IMR-90 (cell line): ENCODE measurements around the gene NR6A1. TPM values are rescaled to one million over a fixed set of nuclear protein-coding genes. Genes with fewer than 3 reads are reported as not detected.

Experiments used
- ATAC-seq: fragments of 200-7000 bp; cut with Tn5 transposase; 2 replicates; pipeline ENCODE4 v1.9.1; 2020; ENCODE audit warnings: low read depth, mild to moderate bottlenecking, moderate library complexity
- BruUV-seq: library from RNA; stranded (reverse); fragments of 400-500 nt; replicated peaks from 2 replicates; lab custom pipeline; 2021; lab: Mats Ljungman, UMichigan
- CTCF ChIA-PET: fragments of 300-600 bp; formaldehyde crosslinking; extraction: SDS; loops from one replicate; lab custom pipeline; 2021; ENCODE audit warnings: antibody characterized with exemption; lab: Yijun Ruan, JAX
- POLR2A ChIA-PET: fragments of 300-600 bp; sonication (Branson Sonifier 250); formaldehyde crosslinking; loops from one replicate; lab custom pipeline; 2022; ENCODE audit warnings: antibody characterized with exemption; ENCODE audit not compliant: unreplicated experiment; lab: Charles Lee
- DNase-seq: peaks from one replicate; pipeline ENCODE4 v3.0.0; 2013
- H2AFZ ChIP-seq: replicated peaks from 2 replicates; pipeline ENCODE3; 2013; ENCODE audit warnings: low read length, mild to moderate bottlenecking; ENCODE audit not compliant: poor library complexity
- H2AK5ac ChIP-seq: 2 replicates; pipeline ENCODE4 v1.6.1; 2013; ENCODE audit warnings: low read depth, low read length, inconsistent platforms
- H2AK9ac ChIP-seq: replicated peaks from 2 replicates; pipeline ENCODE3; 2013; ENCODE audit warnings: mild to moderate bottlenecking, low read depth, low read length, moderate library complexity; ENCODE audit not compliant: poor library complexity
- H2BK120ac ChIP-seq: 2 replicates; pipeline ENCODE4 v1.6.1; 2013; ENCODE audit warnings: low read depth, low read length, inconsistent platforms
- H2BK15ac ChIP-seq: 3 replicates; pipeline ENCODE4 v1.6.1; 2013; ENCODE audit warnings: low read depth, low read length, inconsistent platforms
- H2BK20ac ChIP-seq: 2 replicates; pipeline ENCODE4 v1.6.1; 2013; ENCODE audit warnings: low read depth, mild to moderate bottlenecking, inconsistent platforms, low read length, moderate library complexity
- H2BK5ac ChIP-seq: 2 replicates; pipeline ENCODE4 v1.6.1; 2013; ENCODE audit warnings: mild to moderate bottlenecking, low read depth, low read length, inconsistent platforms; ENCODE audit not compliant: poor library complexity, severe bottlenecking
- H3K14ac ChIP-seq: replicated peaks from 2 replicates; pipeline ENCODE4 v1.6.1; 2013; ENCODE audit warnings: low read depth, low read length, inconsistent platforms
- H3K18ac ChIP-seq: 2 replicates; pipeline ENCODE4 v1.6.1; 2013; ENCODE audit warnings: low read depth, low read length, control low read depth
- H3K23ac ChIP-seq: 2 replicates; pipeline ENCODE4 v1.6.1; 2013; ENCODE audit warnings: low read depth, low read length, inconsistent platforms
- H3K27ac ChIP-seq: 2 replicates; pipeline ENCODE4 v1.5.1; 2013; ENCODE audit warnings: mild to moderate bottlenecking, control low read depth, low read length; ENCODE audit not compliant: insufficient read depth
- H3K27me3 ChIP-seq: 2 replicates; pipeline ENCODE4 v1.6.1; 2013; ENCODE audit warnings: low read length; ENCODE audit not compliant: control insufficient read depth, insufficient read depth
- H3K36me3 ChIP-seq: 2 replicates; pipeline ENCODE4 v1.6.1; 2013; ENCODE audit warnings: low read length, mixed read lengths; ENCODE audit not compliant: control insufficient read depth, insufficient read depth
- H3K4ac ChIP-seq: 2 replicates; pipeline ENCODE4 v1.6.1; 2013; ENCODE audit warnings: low read depth, low read length, inconsistent platforms
- H3K4me1 ChIP-seq: 2 replicates; pipeline ENCODE4 v1.6.1; 2013; ENCODE audit warnings: low read length, mixed read lengths; ENCODE audit not compliant: control insufficient read depth, insufficient read depth
- H3K4me2 ChIP-seq: 2 replicates; pipeline ENCODE4 v1.6.1; 2013; ENCODE audit warnings: low read depth, mild to moderate bottlenecking, control low read depth, low read length, moderate library complexity
- H3K4me3 ChIP-seq: 2 replicates; pipeline ENCODE4 v1.5.1; 2013; ENCODE audit warnings: low read depth, mild to moderate bottlenecking, control low read depth, low read length, moderate library complexity; ENCODE audit not compliant: insufficient read depth
- H3K56ac ChIP-seq: 2 replicates; pipeline ENCODE4 v1.6.1; 2013; ENCODE audit warnings: low read length, inconsistent platforms; ENCODE audit not compliant: insufficient read depth; ENCODE audit errors: extremely low read depth
- H3K79me1 ChIP-seq, 2 experiments: 2 replicates each; pipeline ENCODE4 v1.6.1; 2013; ENCODE audit warnings: low read length in 2 of 2, inconsistent platforms in 1 of 2, low read depth in 1 of 2
- H3K9ac ChIP-seq: 2 replicates; pipeline ENCODE4 v1.6.1; 2013; ENCODE audit warnings: low read depth, low read length, control low read depth
- H3K9me1 ChIP-seq: 2 replicates; pipeline ENCODE4 v1.6.1; 2013; ENCODE audit warnings: low read length, inconsistent platforms; ENCODE audit not compliant: insufficient read depth
- H3K9me3 ChIP-seq: 2 replicates; pipeline ENCODE4 v1.6.1; 2013; ENCODE audit warnings: low read length; ENCODE audit not compliant: control insufficient read depth, insufficient read depth
- H4K20me1 ChIP-seq: 2 replicates; pipeline ENCODE4 v1.6.1; 2013; ENCODE audit warnings: low read length, inconsistent platforms; ENCODE audit not compliant: insufficient read depth
- H4K5ac ChIP-seq: 2 replicates; pipeline ENCODE4 v1.6.1; 2013; ENCODE audit warnings: mild to moderate bottlenecking, low read depth, low read length, control low read depth
- H4K8ac ChIP-seq, 2 experiments: 2 replicates each; pipeline ENCODE4 v1.6.1; 2013; ENCODE audit warnings: low read depth in 2 of 2, low read length in 2 of 2, control low read depth in 1 of 2, inconsistent platforms in 1 of 2
- H4K91ac ChIP-seq: 2 replicates; pipeline ENCODE4 v1.6.1; 2013; ENCODE audit warnings: low read depth, low read length, inconsistent platforms; ENCODE audit not compliant: insufficient read depth
- CHD1 ChIP-seq: IDR thresholded peaks from 2 replicates; pipeline ENCODE4 v1.6.1; 2012; ENCODE audit warnings: low read depth, low read length, improper control_type of control experiment
- CTCF ChIP-seq: conservative IDR thresholded peaks from 2 replicates; pipeline ENCODE4 v1.5.1; 2012; ENCODE audit warnings: mild to moderate bottlenecking, low read depth, low read length, improper control_type of control experiment
- ELK1 ChIP-seq: fragments of 150-350 bp; IDR thresholded peaks from 2 replicates; pipeline ENCODE4 v1.6.1; 2016; ENCODE audit warnings: low read depth, mild to moderate bottlenecking, low read length, moderate library complexity, borderline replicate concordance
- MAFK ChIP-seq: IDR thresholded peaks from 2 replicates; pipeline ENCODE4 v1.6.1; 2012; ENCODE audit warnings: low read depth, low read length, improper control_type of control experiment
- MXI1 ChIP-seq: IDR thresholded peaks from 2 replicates; pipeline ENCODE4 v1.6.1; 2012; ENCODE audit warnings: low read depth, mild to moderate bottlenecking, low read length, moderate library complexity, borderline replicate concordance
- RAD21 ChIP-seq: IDR thresholded peaks from 2 replicates; pipeline ENCODE4 v1.6.1; 2012; ENCODE audit warnings: low read length, improper control_type of control experiment
- SMC3 ChIP-seq: fragments of 150-350 bp; IDR thresholded peaks from 2 replicates; pipeline ENCODE4 v1.6.1; 2016; ENCODE audit warnings: low read depth, mild to moderate bottlenecking, antibody characterized with exemption, low read length, moderate library complexity
- USF2 ChIP-seq: fragments of 150-350 bp; IDR thresholded peaks from 2 replicates; pipeline ENCODE4 v1.6.1; 2017; ENCODE audit warnings: mild to moderate bottlenecking, antibody characterized with exemption, low read length, low read depth
- WGBS, 2 experiments: methylation state at CpG; one replicate each; pipeline versions ENCODE4 v1.1.5 to v1.1.7; 2013; ENCODE audit warnings: missing lambda C conversion rate in 2 of 2; ENCODE audit not compliant: insufficient read length in 1 of 2; ENCODE audit errors: extremely low coverage in 2 of 2; 5-methylcytosine and 5-hydroxymethylcytosine counted together
- dilution Hi-C: fragments of 300-500 bp; cut with HindIII; formaldehyde crosslinking; loops from one replicate; pipeline ENCODE4 v1.14.3; 2018; ENCODE audit warnings: low sequenced_read_pairs; ENCODE audit not compliant: unreplicated experiment
- in situ Hi-C: fragments of 300-500 bp; cut with MboI; formaldehyde crosslinking; loops from 3 replicates; pipeline ENCODE4 v1.14.3; 2019; ENCODE audit warnings: low sequenced_read_pairs, inconsistent platforms, mixed read lengths
- intact Hi-C: fragments of 100-400 bp; cut with micrococcal nuclease; formaldehyde crosslinking; loops from 2 replicates; pipeline ENCODE4 v1.10.0; 2022
- polyA plus RNA-seq, 3 experiments: library from polyadenylated mRNA; depleted of rRNA; stranded (reverse); fragments of >200 nt; gene quantifications; 2 replicates each; pipeline ENCODE4 v1.2.3, GENCODE V29; 2012; ENCODE audit warnings: low replicate concordance in 1 of 3
- total RNA-seq: library from RNA; depleted of rRNA; stranded (reverse); fragments of >200 nt; gene quantifications from 2 replicates; pipeline ENCODE4 v1.2.3, GENCODE V29; 2012

The NR6A1 gene
- total and polyA plus RNA-seq, 2 of the 4 experiments (the other 2 are of a cell fraction) = 0.14 to 0.36 TPM

- no peak for TF ChIP-seq ELK1
Measured at GRCh38 chr9:124812441-124812876, 41.3 kb upstream of the NR6A1 start (continued).

GRCh38 chr9:124810663-124811355, 39.7 kb upstream of the NR6A1 start:
- peak overlapping the region; percentile 99 for H2BK120ac ChIP-seq
- H3K4me3 ChIP-seq = no peak overlapping the region
- H3K56ac ChIP-seq = peak overlapping the region; percentile 91
- H4K5ac ChIP-seq = peak overlapping the region; percentile 96
- peak overlapping the region; percentile 99 for H2BK20ac ChIP-seq
- in situ Hi-C loops (no loop called here), dilution Hi-C loops (no loop called here), intact Hi-C loops (no loop called here)
- peak overlapping the region; percentile 84 to 96 for H4K8ac ChIP-seq
- H3K23ac ChIP-seq = peak overlapping the region; percentile 89
- WGBS, 2 experiments = 6% methylated on average over 6 of the region's 12 CpGs; no CpG with 5 or more reads in 1 of the 2 experiments
- H2AK9ac ChIP-seq = peak overlapping the region; percentile 98
- H3K79me1 ChIP-seq = peaks cover 0 to 10% of the 10 kb centered on the region in 2 experiments; a peak in 2 of 4 replicates
- H3K27ac ChIP-seq = peak overlapping the region; percentile 95
- ChIA-PET POLR2A (no interaction called here), CTCF (interaction anchor here (0.8 to 1.7 kb wide), 3 partner anchors 34 to 43 kb away, joined by 3 to 4 read pairs (median 4); partner anchors contain the start of genes OLFML2A and WDR38)
- peak overlapping the region; percentile 73 for H3K9ac ChIP-seq
- ATAC-seq = peak; percentile 76
- H2BK5ac ChIP-seq = peak overlapping the region; percentile 93
- H2BK15ac ChIP-seq = peak overlapping the region; percentile 98; the same call in 2 of the 3 replicates
- peak overlapping the region; percentile 98 for H3K14ac ChIP-seq
- no peaks in the 10 kb centered on the region for H3K27me3 ChIP-seq
- H4K91ac ChIP-seq = peak overlapping the region; percentile 99
- peak overlapping the region; percentile 93 for H2AFZ ChIP-seq
- no peaks in the 10 kb centered on the region for H4K20me1 ChIP-seq
- H3K9me1 ChIP-seq = peaks cover 20% of the 10 kb centered on the region
- H3K4me2 ChIP-seq = peak overlapping the region; percentile 23
- H3K4me1 ChIP-seq = peaks cover 23% of the 10 kb centered on the region
- H3K9me3 ChIP-seq = no peaks in the 10 kb centered on the region
- no TSS peak for BruUV-seq
- H3K18ac ChIP-seq = peak overlapping the region; percentile 91
- peak overlapping the region; percentile 100 for H3K4ac ChIP-seq
- peaks cover 12% of the 10 kb centered on the region; the same call in 1 of the 2 replicates for H3K36me3 ChIP-seq
- DNase-seq = peak; percentile 90
- peak overlapping the region; percentile 100 for H2AK5ac ChIP-seq
- TF ChIP-seq MXI1 = no peak
- TF ChIP-seq MAFK = no peak
- no peak for TF ChIP-seq CHD1
- peak; percentile 7; the same call in 1 of the 2 replicates for TF ChIP-seq SMC3
- TF ChIP-seq RAD21 = 0 out of 2 replicates have a peak, but pooled peaks have one; percentile 5
- no peak for TF ChIP-seq USF2
- TF ChIP-seq CTCF = no peak
- no peak for TF ChIP-seq ELK1
